Right atrium auricular region (tissue), 2 donors: Measurements from ENCODE around the gene USP28. TPM values are rescaled to one million over a fixed set of nuclear protein-coding genes. Genes with fewer than 3 reads are reported as not detected.

Experiments
- DNase-seq: peaks from one replicate; pipeline ENCODE4 v3.0.0-alpha.2; 2019; ENCODE audit warnings: low spot score
- H3K27ac ChIP-seq, 2 donors: fragments of 200-600 bp; sonication (generic); 1 replicate in 1 of 2; 2 replicates in 1 of 2; pipeline ENCODE4 v1.5.1; 2016 to 2019
- H3K27me3 ChIP-seq, 2 donors: fragments of 200-600 bp; sonication (generic); one replicate each; pipeline versions ENCODE4 v1.5.1 to v1.6.0; 2017 to 2019
- H3K36me3 ChIP-seq: fragments of 200-600 bp; sonication (generic); one replicate; pipeline ENCODE4 v1.5.1; 2016
- H3K4me1 ChIP-seq, 2 donors: fragments of 200-600 bp; sonication (generic); one replicate each; pipeline versions ENCODE4 v1.5.1 to v1.6.0; 2017 to 2019
- H3K4me3 ChIP-seq, 2 donors: fragments of 200-600 bp; sonication (generic); 1 replicate in 1 of 2; 2 replicates in 1 of 2; pipeline ENCODE4 v1.5.1; 2017 to 2019; ENCODE audit warnings: mild to moderate bottlenecking in 1 of 2, moderate library complexity in 1 of 2
- H3K9me3 ChIP-seq, 2 donors: fragments of 200-600 bp; sonication (generic); one replicate each; pipeline ENCODE4 v1.5.1; 2019
- total RNA-seq, 2 donors: library from RNA; depleted of rRNA; stranded (reverse); fragments of >200 nt; gene quantifications; one replicate each; pipeline ENCODE4 v1.1.0, GENCODE V29; 2016
- TF ChIP-seq, protein P1 (sequence below), 2 donors: fragments of 200-600 bp; sonication (generic); IDR thresholded peaks; one replicate each; pipeline ENCODE4 v1.5.1; 2019; ENCODE audit warnings: antibody characterized with exemption in 2 of 2

Gene USP28
- total RNA-seq, 2 donors from 2014 or later: 116 to 135 TPM

- H3K4me1 ChIP-seq: no peaks in the 10 kb centered on the region
- H3K36me3 ChIP-seq: no peaks in the 10 kb centered on the region
- H3K4me3 ChIP-seq: no peak overlapping the region
- no peak overlapping the region for H3K27ac ChIP-seq
- H3K27me3 ChIP-seq: no peaks in the 10 kb centered on the region
- TF ChIP-seq, protein P1, sequence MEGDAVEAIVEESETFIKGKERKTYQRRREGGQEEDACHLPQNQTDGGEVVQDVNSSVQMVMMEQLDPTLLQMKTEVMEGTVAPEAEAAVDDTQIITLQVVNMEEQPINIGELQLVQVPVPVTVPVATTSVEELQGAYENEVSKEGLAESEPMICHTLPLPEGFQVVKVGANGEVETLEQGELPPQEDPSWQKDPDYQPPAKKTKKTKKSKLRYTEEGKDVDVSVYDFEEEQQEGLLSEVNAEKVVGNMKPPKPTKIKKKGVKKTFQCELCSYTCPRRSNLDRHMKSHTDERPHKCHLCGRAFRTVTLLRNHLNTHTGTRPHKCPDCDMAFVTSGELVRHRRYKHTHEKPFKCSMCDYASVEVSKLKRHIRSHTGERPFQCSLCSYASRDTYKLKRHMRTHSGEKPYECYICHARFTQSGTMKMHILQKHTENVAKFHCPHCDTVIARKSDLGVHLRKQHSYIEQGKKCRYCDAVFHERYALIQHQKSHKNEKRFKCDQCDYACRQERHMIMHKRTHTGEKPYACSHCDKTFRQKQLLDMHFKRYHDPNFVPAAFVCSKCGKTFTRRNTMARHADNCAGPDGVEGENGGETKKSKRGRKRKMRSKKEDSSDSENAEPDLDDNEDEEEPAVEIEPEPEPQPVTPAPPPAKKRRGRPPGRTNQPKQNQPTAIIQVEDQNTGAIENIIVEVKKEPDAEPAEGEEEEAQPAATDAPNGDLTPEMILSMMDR (IDR thresholded peaks at IDR 0.05): no peak
- no peaks in the 10 kb centered on the region for H3K9me3 ChIP-seq
- no peak for DNase-seq
Observed at GRCh38 chr11:113895367-113896155, 20.2 kb upstream of the USP28 start.

DNA sequence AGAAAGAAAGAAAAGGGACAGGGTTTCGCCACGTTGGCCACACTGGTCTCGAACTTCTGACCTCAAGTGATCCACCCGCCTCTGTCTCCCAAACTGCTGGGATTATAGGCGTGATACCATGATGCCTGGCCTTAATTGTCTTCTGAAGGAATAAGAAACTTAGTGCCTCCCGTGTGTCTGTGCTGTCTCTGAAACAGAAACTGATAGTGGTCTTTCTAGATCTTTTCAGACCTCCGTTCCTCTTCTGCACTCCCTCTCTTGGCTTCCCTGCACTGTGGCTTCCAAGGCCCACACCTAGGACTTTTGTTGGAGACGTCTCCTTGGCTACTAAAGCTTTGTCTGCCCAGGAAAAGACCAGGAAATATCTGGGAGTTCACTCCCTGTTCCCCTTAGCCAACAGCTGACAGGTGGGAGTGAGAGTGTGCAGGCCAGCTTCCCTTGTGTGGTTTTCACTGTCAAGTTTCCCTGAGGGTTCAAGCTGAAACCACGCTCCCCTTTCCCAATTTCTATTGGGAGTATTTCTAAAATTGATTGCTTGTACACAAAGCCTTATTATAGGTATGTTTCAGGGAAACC is 19.1 kb upstream of the USP28 start:
- Histone ChIP-seq H3K4me3 (no peak overlapping the region), H3K27me3 (no peaks in the 10 kb centered on the region), H3K9me3 (no peaks in the 10 kb centered on the region), H3K27ac (no peak overlapping the region), H3K36me3 (no peaks in the 10 kb centered on the region), H3K4me1 (no peaks in the 10 kb centered on the region)
- DNase-seq: no peak
- TF ChIP-seq, protein P1 (IDR thresholded peaks at IDR 0.05): no peak

DNA sequence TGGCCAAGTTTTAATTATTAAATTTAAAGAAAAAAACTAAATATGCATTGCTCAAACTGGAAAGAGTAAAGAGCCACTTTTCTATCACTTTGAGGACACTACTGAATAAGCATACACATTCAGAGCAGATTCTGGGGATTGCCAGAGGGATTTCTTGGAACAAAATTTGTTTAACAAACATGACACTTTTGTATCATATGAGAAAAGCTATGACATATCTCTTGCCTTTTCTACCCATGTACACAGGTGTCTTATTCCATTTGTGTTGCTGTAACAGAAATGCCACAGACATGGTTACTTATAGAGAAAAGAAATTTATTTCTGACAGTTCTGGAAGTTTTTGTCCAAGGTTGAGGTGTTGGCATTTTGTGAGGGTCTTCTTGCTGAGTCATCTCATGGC is 13.5 kb upstream of the USP28 start:
- no peaks in the 10 kb centered on the region for H3K4me1 ChIP-seq
- H3K27ac ChIP-seq: no peak overlapping the region
- DNase-seq: no peak
- H3K4me3 ChIP-seq: no peak overlapping the region
- no peaks in the 10 kb centered on the region for H3K27me3 ChIP-seq
- H3K36me3 ChIP-seq: no peaks in the 10 kb centered on the region
- TF ChIP-seq, protein P1 (IDR thresholded peaks at IDR 0.05): no peak
- H3K9me3 ChIP-seq: no peaks in the 10 kb centered on the region

GRCh38 chr11:113885897-113886296 is 10.5 kb upstream of the USP28 start:
- H3K4me1 ChIP-seq: no peaks in the 10 kb centered on the region
- no peak overlapping the region for H3K4me3 ChIP-seq
- TF ChIP-seq, protein P1 (IDR thresholded peaks at IDR 0.05): no peak
- H3K27ac ChIP-seq: no peak overlapping the region
- H3K9me3 ChIP-seq: no peaks in the 10 kb centered on the region
- DNase-seq: no peak
- H3K27me3 ChIP-seq: no peaks in the 10 kb centered on the region
- H3K36me3 ChIP-seq: no peaks in the 10 kb centered on the region

- Histone ChIP-seq H3K9me3 (no peaks in the 10 kb centered on the region), H3K27me3 (no peaks in the 10 kb centered on the region), H3K36me3 (no peaks in the 10 kb centered on the region), H3K4me3 (no peak overlapping the region), H3K27ac (no peak overlapping the region), H3K4me1 (no peaks in the 10 kb centered on the region)
- no peak for DNase-seq
- TF ChIP-seq, protein P1 (IDR thresholded peaks at IDR 0.05): no peak
Observed at GRCh38 chr11:113884361-113884836, 9.0 kb upstream of the USP28 start.
